Chondrocyte (in vitro differentiated cells): Measurements from ENCODE around the gene PRR14. TPM values are rescaled to one million over a fixed set of nuclear protein-coding genes. Genes with fewer than 3 reads are reported as not detected.

ENCODE experiments used
- DNase-seq: peaks from one replicate; pipeline ENCODE4 v3.0.0; 2021; ENCODE audit warnings: mixed read lengths, low spot score
- H3K27ac Mint-ChIP-seq: one replicate; pipeline ENCODE4 v1.8.0; 2021; ENCODE audit warnings: mild to moderate bottlenecking, moderate library complexity, mixed read lengths; ENCODE audit not compliant: unreplicated experiment
- H3K27me3 Mint-ChIP-seq: 2 replicates; pipeline ENCODE4 v1.8.0; 2021; ENCODE audit warnings: low read depth, mixed read lengths
- H3K36me3 Mint-ChIP-seq: 2 replicates; pipeline ENCODE4 v1.8.0; 2021; ENCODE audit warnings: low read depth, mixed read lengths
- H3K4me1 Mint-ChIP-seq: 2 replicates; pipeline ENCODE4 v1.8.0; 2021; ENCODE audit warnings: low read depth, mild to moderate bottlenecking, mixed read lengths
- H3K4me3 Mint-ChIP-seq: one replicate; pipeline ENCODE4 v1.8.0; 2021; ENCODE audit warnings: mild to moderate bottlenecking, moderate library complexity, mixed read lengths; ENCODE audit not compliant: unreplicated experiment
- H3K9me3 Mint-ChIP-seq: 2 replicates; pipeline ENCODE4 v1.8.0; 2021; ENCODE audit warnings: low read depth, mixed read lengths
- total RNA-seq: library from RNA; stranded (reverse); gene quantifications from 3 replicates; pipeline ENCODE4 v1.2.1, GENCODE V29; 2021
- TF ChIP-seq, protein P1 (sequence below): fragments of 200-600 bp; sonication (generic); IDR thresholded peaks from 2 replicates; pipeline ENCODE4 v1.5.0; 2021; ENCODE audit warnings: antibody characterized with exemption, mild to moderate bottlenecking, moderate library complexity

PRR14 gene
- total RNA-seq, 1 donor from 2014 or later: 42.0 TPM

DNA sequence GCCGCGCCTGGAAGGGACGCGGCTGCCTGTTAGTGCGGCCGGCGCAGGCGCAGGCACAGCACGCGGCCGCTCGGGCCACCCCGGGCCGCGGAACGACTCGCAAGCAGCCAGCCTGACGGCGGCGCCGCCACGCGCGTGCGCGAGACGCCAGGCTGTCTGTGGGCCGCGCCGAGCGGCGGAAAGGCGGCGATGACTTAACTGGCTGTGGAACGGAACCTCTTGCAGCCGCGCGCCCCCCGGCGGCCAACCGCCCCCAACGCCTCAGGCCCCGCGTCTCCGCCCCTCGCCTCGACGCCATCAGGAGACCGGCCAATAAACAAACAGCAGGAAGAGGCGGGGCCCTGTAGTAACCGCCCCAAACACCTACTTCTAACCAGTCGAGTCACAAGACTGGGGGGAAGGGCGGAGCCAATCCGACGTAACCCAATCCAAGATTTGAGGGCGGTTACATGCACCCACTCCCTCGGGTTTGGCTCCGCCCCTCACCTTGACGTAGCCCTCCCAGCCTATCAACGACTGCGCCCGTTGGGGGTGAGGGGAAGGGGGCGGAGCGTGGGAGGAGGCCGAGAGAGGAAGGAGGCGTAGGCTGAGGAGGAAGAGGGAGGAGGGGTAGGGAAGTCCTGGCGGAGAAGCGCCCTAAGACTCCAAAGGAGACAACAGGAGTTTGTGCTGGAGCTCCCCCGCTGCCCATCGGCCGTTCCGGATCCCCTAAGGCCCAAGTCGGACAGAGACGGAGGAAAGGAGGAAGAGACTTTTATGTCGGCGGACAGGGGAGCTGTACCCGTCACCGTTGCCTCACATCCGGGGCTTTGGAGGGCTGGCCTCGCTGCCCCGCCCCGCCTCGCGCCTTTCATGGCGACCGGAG, 7.3 kb downstream of the PRR14 start, which contains the start of gene FBRS:
FBRS (plus strand) TSS at position 566 of the 865 bp plus-strand sequence. CDS start 1,088 bp downstream, outside the sequence.
- Mint-ChIP-seq H3K4me3 (peak within 1 kb of the TSS; percentile 98), H3K27me3 (no peaks in the 10 kb centered on the region), H3K36me3 (peaks cover 14% of the 10 kb centered on the region), H3K27ac (peak within 1 kb of the TSS; percentile 100), H3K9me3 (no peaks in the 10 kb centered on the region), H3K4me1 (peaks cover 34% of the 10 kb centered on the region)
- DNase-seq: peak; percentile 100
- TF ChIP-seq, protein P1, sequence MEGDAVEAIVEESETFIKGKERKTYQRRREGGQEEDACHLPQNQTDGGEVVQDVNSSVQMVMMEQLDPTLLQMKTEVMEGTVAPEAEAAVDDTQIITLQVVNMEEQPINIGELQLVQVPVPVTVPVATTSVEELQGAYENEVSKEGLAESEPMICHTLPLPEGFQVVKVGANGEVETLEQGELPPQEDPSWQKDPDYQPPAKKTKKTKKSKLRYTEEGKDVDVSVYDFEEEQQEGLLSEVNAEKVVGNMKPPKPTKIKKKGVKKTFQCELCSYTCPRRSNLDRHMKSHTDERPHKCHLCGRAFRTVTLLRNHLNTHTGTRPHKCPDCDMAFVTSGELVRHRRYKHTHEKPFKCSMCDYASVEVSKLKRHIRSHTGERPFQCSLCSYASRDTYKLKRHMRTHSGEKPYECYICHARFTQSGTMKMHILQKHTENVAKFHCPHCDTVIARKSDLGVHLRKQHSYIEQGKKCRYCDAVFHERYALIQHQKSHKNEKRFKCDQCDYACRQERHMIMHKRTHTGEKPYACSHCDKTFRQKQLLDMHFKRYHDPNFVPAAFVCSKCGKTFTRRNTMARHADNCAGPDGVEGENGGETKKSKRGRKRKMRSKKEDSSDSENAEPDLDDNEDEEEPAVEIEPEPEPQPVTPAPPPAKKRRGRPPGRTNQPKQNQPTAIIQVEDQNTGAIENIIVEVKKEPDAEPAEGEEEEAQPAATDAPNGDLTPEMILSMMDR: peak; percentile 90

DNA sequence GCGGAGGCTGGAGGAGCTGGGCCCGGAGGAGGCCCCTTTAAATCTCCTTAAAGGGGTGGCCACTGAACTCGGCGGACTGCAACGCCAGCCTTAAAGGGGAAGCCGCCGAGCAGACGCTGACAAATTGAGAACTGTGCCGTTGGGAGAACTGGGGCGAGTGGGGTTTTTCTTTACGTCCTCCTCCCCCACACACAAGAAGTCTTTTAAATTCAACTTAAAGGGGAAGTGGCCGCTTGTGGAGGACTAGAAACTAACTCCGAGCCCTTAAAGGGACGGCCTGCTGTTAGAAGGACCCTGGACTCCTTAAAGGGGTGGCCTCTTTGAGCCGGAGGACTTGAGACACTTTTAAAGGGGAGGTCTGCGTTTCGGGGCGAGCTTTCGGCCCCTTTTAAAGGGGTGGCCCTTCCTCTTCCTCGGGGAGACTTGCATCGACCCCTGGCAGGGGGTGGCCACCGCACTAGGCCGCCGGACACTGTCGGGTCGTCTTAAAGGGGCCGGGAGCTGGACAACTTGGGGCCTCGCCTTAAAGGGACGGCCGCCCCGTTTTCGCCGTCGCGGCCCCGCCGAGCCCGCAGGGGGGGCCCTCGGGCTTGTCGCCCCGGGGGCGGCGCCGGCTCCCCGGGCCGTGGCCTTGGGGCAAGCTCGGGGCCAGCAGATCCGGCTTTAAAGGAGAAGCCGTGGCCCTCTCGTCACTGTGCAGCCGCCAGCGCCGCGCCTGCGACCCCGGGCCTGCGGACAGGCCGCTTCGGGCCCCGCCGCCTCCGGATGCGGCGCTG, 8.2 kb downstream of the PRR14 start:
- Mint-ChIP-seq H3K9me3 (no peaks in the 10 kb centered on the region), H3K27me3 (no peaks in the 10 kb centered on the region), H3K4me1 (peaks cover 41% of the 10 kb centered on the region), H3K36me3 (peaks cover 20% of the 10 kb centered on the region), H3K27ac (peak overlapping the region; percentile 100), H3K4me3 (peak overlapping the region; percentile 98)
- TF ChIP-seq, protein P1: peak; percentile 68
- DNase-seq: no peak

DNA sequence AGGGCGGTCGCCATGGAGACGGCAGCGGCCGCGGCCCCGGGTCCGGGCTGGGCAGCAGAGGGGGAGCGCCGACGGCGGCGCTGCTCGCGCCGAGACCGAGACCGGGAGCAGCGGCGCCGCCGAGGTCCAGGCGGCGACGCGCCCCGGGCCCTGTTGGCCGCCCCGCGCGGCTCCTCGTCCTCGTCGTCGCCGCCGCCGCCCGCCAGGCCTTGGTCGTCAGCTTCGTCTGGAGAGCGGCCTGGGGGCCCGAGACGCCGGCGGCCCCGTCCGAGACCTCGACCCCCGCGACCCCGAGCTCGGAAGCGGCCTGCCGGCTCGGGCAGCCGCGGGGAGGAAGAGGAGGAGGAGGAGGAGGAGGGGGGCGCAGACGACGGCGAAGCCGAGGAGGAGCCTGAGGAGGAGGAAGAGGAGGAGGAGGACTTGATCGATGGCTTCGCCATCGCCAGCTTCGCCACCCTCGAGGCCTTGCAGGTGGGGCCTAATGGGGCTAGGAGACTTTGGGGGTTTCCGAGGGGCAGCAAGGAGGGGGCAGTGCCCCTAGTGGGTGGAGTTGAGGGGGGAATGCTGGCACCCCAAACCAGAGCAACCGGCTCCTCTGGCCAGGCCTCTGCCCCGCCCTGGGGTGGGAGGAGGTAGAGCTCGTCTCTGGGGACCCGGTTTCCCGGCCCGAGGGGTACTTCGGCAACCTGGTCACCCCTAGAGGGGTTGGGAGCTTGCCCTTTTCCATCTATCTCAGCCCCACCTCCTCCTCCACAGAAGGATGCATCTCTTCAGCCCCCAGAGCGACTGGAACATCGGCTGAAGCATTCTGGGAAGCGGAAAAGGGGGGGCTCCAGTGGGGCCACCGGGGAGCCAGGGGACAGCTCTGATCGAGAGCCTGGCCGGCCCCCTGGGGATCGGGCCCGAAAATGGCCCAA, 9.0 kb downstream of the PRR14 start:
- H3K4me1 Mint-ChIP-seq: peaks cover 41% of the 10 kb centered on the region
- H3K9me3 Mint-ChIP-seq: no peaks in the 10 kb centered on the region
- peaks cover 19% of the 10 kb centered on the region for H3K36me3 Mint-ChIP-seq
- H3K27ac Mint-ChIP-seq: peak overlapping the region; percentile 66
- DNase-seq: no peak
- H3K27me3 Mint-ChIP-seq: no peaks in the 10 kb centered on the region
- TF ChIP-seq, protein P1: no peak
- peak overlapping the region; percentile 76 for H3K4me3 Mint-ChIP-seq

DNA sequence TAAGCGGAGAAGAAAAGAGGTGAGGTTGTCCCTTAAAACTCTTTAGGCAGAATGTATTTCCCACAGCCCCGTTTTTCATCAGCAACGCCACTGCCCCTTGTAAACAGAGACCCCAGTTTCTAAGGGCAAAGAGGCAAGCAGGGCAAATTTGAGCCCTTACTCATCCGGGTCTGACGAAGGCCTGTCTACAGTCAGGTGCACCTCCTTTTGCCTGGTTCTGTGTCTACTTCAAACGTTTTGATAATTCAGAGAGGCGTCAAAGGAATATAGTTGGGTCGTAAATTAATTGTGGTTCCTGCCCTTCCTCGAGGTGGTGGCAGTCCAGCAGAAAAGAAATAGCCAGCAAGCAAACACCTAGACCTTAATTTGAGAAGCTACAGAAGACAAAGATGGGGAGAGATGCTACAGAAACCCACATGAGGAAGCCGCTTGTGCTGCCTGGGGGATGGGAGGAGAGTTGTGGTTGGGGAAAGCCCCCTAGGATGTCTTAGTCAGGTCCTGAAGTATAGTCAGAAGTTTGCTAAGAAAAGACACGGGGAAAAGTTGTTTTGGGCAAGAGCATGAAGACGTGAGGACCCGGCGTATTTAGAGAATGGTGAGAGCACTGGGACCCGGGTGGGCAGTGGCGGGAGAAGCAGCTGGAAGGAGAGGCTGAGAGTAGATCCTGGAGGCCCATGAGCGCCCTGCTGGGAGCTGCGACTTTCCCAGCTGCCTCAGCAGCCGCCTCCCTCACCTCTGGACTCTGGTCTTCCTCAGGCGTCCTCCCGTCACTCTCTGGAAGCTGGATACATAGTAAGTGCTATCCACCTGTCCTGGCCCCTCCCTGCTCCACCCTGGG, 9.9 kb downstream of the PRR14 start:
- DNase-seq: no peak
- TF ChIP-seq, protein P1: no peak
- H3K27me3 Mint-ChIP-seq: no peaks in the 10 kb centered on the region
- H3K4me3 Mint-ChIP-seq: peak overlapping the region; percentile 76
- peaks cover 41% of the 10 kb centered on the region for H3K4me1 Mint-ChIP-seq
- H3K36me3 Mint-ChIP-seq: peaks cover 23% of the 10 kb centered on the region
- peak overlapping the region; percentile 66 for H3K27ac Mint-ChIP-seq
- H3K9me3 Mint-ChIP-seq: no peaks in the 10 kb centered on the region
